K562 (cell line): ENCODE measurements around the gene CCR2. TPM values are rescaled to one million over a fixed set of nuclear protein-coding genes. Genes with fewer than 3 reads are reported as not detected.

Experiments used
- CHCHD3 ChIP-seq: fragments of 250-450 bp; sonication (Bioruptor Pico); IDR thresholded peaks from 2 replicates; pipeline ENCODE4 v2.1.2; 2022; ENCODE audit warnings: mild to moderate bottlenecking
- CUX1 ChIP-seq: fragments of 200-800 bp; sonication (Bioruptor generic); IDR thresholded peaks from 2 replicates; pipeline ENCODE4 v1.6.1; 2016; ENCODE audit warnings: missing genetic modification characterization, missing compliant biosample characterization
- DPF2 ChIP-seq: fragments of 450-650 bp; IDR thresholded peaks from 2 replicates; pipeline ENCODE4 v1.6.1; 2016
- ERF ChIP-seq: fragments of 450-650 bp; formaldehyde crosslinking; IDR thresholded peaks from 2 replicates; pipeline ENCODE4 v1.4.0; 2020; ENCODE audit warnings: mild to moderate bottlenecking, mixed read lengths
- FOXK2 ChIP-seq, 2 experiments: fragments of 450-650 bp; IDR thresholded peaks in 1 of 2; conservative IDR thresholded peaks in 1 of 2; 2 replicates each; pipeline ENCODE4 v1.6.1; 2016; ENCODE audit warnings: low read depth in 2 of 2, mild to moderate bottlenecking in 1 of 2
- HDAC2 ChIP-seq: fragments of 450-650 bp; IDR thresholded peaks from 2 replicates; pipeline ENCODE4 v1.6.1; 2016; ENCODE audit warnings: mild to moderate bottlenecking
- PRMT5 ChIP-seq: sonication (generic); formaldehyde crosslinking; IDR thresholded peaks from 2 replicates; pipeline ENCODE4 v1.5.0; 2020; ENCODE audit warnings: missing genetic modification reagents
- SPI1 ChIP-seq: IDR thresholded peaks from 2 replicates; pipeline ENCODE4 v1.6.1; 2011; ENCODE audit warnings: low read depth, low read length, control low read depth, borderline replicate concordance
- ZBTB7A ChIP-seq: IDR thresholded peaks from 2 replicates; pipeline ENCODE4 v1.6.1; 2011; ENCODE audit warnings: low read depth, mild to moderate bottlenecking, low read length, moderate library complexity, borderline replicate concordance; ENCODE audit not compliant: control insufficient read depth
- ZFP36 ChIP-seq: fragments of 150-350 bp; IDR thresholded peaks from 2 replicates; pipeline ENCODE4 v1.6.1; 2018; ENCODE audit warnings: low read length, low read depth; ENCODE audit not compliant: partially characterized antibody
- polyA plus RNA-seq, 8 experiments: library from polyadenylated mRNA; depleted of rRNA in 4 of 8; stranded (reverse) in 5 of 8; unstranded in 3 of 8; fragments of >200 nt; fragmentation: Nextera tagmentation in 2 of 8; fragmentation: Illumina TruSeq in 1 of 8; extraction: Ambion mirVana in 2 of 8; extraction: Trizol in 1 of 8; gene quantifications; 2 replicates each; pipeline versions ENCODE4 v1.2.1 to v1.2.3, GENCODE V29; 2011 to 2014; ENCODE audit warnings: inconsistent platforms in 1 of 8, missing spikeins in 1 of 8
- total RNA-seq, 7 experiments: library from RNA; depleted of rRNA in 6 of 7; stranded (reverse); fragments of >200 nt in 6 of 7; fragmentation: Illumina TruSeq in 2 of 7; extraction: Trizol in 2 of 7; gene quantifications; 2 replicates each; pipeline versions ENCODE4 v1.2.1 to v1.2.3, GENCODE V29; 2011 to 2021; ENCODE audit warnings: low replicate concordance in 1 of 7
- TF ChIP-seq, protein P1 (sequence below): sonication (generic); formaldehyde crosslinking; IDR thresholded peaks from 2 replicates; pipeline ENCODE4 v1.8.1; 2023; ENCODE audit warnings: mild to moderate bottlenecking, missing genetic modification reagents, moderate library complexity
- TF ChIP-seq, protein P2 (sequence below), 2 experiments: fragments of 150-350 bp in 1 of 2; IDR thresholded peaks; 2 replicates each; pipeline ENCODE4 v1.6.1; 2012 to 2016; ENCODE audit warnings: low read depth in 2 of 2, low read length in 2 of 2, mild to moderate bottlenecking in 1 of 2, moderate library complexity in 1 of 2
- TF ChIP-seq, protein P3 (sequence below): IDR thresholded peaks from 3 replicates; pipeline ENCODE4 v1.6.1; 2011; ENCODE audit warnings: borderline replicate concordance, mild to moderate bottlenecking; ENCODE audit not compliant: insufficient read length, insufficient read depth
- TF ChIP-seq, protein P4 (sequence below): fragments of 450-650 bp; IDR thresholded peaks from 2 replicates; pipeline ENCODE4 v1.6.1; 2016; ENCODE audit warnings: low read depth, mild to moderate bottlenecking, moderate library complexity

Gene CCR2
- total and polyA plus RNA-seq, 9 of the 15 experiments (the other 6 are each of a cell fraction or from before 2014, with no cell fraction given) = not detected

- TF ChIP-seq CUX1 (CRISPR knock-in tag) = no peak
- TF ChIP-seq ZBTB7A = no peak
- TF ChIP-seq, protein P1, sequence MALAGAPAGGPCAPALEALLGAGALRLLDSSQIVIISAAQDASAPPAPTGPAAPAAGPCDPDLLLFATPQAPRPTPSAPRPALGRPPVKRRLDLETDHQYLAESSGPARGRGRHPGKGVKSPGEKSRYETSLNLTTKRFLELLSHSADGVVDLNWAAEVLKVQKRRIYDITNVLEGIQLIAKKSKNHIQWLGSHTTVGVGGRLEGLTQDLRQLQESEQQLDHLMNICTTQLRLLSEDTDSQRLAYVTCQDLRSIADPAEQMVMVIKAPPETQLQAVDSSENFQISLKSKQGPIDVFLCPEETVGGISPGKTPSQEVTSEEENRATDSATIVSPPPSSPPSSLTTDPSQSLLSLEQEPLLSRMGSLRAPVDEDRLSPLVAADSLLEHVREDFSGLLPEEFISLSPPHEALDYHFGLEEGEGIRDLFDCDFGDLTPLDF (CRISPR knock-in tag) = no peak
- TF ChIP-seq, protein P2, sequence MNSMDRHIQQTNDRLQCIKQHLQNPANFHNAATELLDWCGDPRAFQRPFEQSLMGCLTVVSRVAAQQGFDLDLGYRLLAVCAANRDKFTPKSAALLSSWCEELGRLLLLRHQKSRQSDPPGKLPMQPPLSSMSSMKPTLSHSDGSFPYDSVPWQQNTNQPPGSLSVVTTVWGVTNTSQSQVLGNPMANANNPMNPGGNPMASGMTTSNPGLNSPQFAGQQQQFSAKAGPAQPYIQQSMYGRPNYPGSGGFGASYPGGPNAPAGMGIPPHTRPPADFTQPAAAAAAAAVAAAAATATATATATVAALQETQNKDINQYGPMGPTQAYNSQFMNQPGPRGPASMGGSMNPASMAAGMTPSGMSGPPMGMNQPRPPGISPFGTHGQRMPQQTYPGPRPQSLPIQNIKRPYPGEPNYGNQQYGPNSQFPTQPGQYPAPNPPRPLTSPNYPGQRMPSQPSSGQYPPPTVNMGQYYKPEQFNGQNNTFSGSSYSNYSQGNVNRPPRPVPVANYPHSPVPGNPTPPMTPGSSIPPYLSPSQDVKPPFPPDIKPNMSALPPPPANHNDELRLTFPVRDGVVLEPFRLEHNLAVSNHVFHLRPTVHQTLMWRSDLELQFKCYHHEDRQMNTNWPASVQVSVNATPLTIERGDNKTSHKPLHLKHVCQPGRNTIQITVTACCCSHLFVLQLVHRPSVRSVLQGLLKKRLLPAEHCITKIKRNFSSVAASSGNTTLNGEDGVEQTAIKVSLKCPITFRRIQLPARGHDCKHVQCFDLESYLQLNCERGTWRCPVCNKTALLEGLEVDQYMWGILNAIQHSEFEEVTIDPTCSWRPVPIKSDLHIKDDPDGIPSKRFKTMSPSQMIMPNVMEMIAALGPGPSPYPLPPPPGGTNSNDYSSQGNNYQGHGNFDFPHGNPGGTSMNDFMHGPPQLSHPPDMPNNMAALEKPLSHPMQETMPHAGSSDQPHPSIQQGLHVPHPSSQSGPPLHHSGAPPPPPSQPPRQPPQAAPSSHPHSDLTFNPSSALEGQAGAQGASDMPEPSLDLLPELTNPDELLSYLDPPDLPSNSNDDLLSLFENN (IDR thresholded peaks at IDR 0.05; ENCODE audit: low read depth in 2 of 2, low read length in 2 of 2) = no peak
- TF ChIP-seq CHCHD3 (CRISPR knock-in tag) = no peak
- TF ChIP-seq SPI1 = peak; percentile 45; the same call in 1 of the 2 replicates
- TF ChIP-seq, protein P3, sequence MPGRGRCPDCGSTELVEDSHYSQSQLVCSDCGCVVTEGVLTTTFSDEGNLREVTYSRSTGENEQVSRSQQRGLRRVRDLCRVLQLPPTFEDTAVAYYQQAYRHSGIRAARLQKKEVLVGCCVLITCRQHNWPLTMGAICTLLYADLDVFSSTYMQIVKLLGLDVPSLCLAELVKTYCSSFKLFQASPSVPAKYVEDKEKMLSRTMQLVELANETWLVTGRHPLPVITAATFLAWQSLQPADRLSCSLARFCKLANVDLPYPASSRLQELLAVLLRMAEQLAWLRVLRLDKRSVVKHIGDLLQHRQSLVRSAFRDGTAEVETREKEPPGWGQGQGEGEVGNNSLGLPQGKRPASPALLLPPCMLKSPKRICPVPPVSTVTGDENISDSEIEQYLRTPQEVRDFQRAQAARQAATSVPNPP = no peak
- 0 out of 2 replicates have a peak, but pooled peaks have one; percentile 32 for TF ChIP-seq DPF2
- no peak for TF ChIP-seq ERF (CRISPR knock-in tag)
- peak; percentile 17 for TF ChIP-seq ZFP36
- TF ChIP-seq FOXK2 (conservative IDR thresholded peaks at IDR 0.05 in 1 of 2, IDR thresholded peaks at IDR 0.05 in 1 of 2; ENCODE audit: low read depth in 2 of 2) = peak; percentile 50 to 64; a peak in 1 of 4 replicates
- TF ChIP-seq, protein P4, sequence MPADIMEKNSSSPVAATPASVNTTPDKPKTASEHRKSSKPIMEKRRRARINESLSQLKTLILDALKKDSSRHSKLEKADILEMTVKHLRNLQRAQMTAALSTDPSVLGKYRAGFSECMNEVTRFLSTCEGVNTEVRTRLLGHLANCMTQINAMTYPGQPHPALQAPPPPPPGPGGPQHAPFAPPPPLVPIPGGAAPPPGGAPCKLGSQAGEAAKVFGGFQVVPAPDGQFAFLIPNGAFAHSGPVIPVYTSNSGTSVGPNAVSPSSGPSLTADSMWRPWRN = no peak
- TF ChIP-seq HDAC2 = no peak
- no peak for TF ChIP-seq PRMT5 (CRISPR knock-in tag)
Observed at GRCh38 chr3:46386205-46386604, 32.3 kb downstream of the CCR2 start (continued).
